IMR-90 (cell line): ENCODE data around the gene KTN1. TPM values are rescaled to one million over a fixed set of nuclear protein-coding genes. Genes with fewer than 3 reads are reported as not detected.

Experiments
- ATAC-seq: fragments of 200-7000 bp; cut with Tn5 transposase; 2 replicates; pipeline ENCODE4 v1.9.1; 2020; ENCODE audit warnings: low read depth, mild to moderate bottlenecking, moderate library complexity
- BruUV-seq: library from RNA; stranded (reverse); fragments of 400-500 nt; replicated peaks from 2 replicates; lab custom pipeline; 2021; lab: Mats Ljungman, UMichigan
- CTCF ChIA-PET: fragments of 300-600 bp; formaldehyde crosslinking; extraction: SDS; loops from one replicate; lab custom pipeline; 2021; ENCODE audit warnings: antibody characterized with exemption; lab: Yijun Ruan, JAX
- POLR2A ChIA-PET: fragments of 300-600 bp; sonication (Branson Sonifier 250); formaldehyde crosslinking; loops from one replicate; lab custom pipeline; 2022; ENCODE audit warnings: antibody characterized with exemption; ENCODE audit not compliant: unreplicated experiment; lab: Charles Lee
- DNase-seq: peaks from one replicate; pipeline ENCODE4 v3.0.0; 2013
- H2AFZ ChIP-seq: replicated peaks from 2 replicates; pipeline ENCODE3; 2013; ENCODE audit warnings: low read length, mild to moderate bottlenecking; ENCODE audit not compliant: poor library complexity
- H2AK5ac ChIP-seq: 2 replicates; pipeline ENCODE4 v1.6.1; 2013; ENCODE audit warnings: low read depth, low read length, inconsistent platforms
- H2AK9ac ChIP-seq: replicated peaks from 2 replicates; pipeline ENCODE3; 2013; ENCODE audit warnings: mild to moderate bottlenecking, low read depth, low read length, moderate library complexity; ENCODE audit not compliant: poor library complexity
- H2BK120ac ChIP-seq: 2 replicates; pipeline ENCODE4 v1.6.1; 2013; ENCODE audit warnings: low read depth, low read length, inconsistent platforms
- H2BK15ac ChIP-seq: 3 replicates; pipeline ENCODE4 v1.6.1; 2013; ENCODE audit warnings: low read depth, low read length, inconsistent platforms
- H2BK20ac ChIP-seq: 2 replicates; pipeline ENCODE4 v1.6.1; 2013; ENCODE audit warnings: low read depth, mild to moderate bottlenecking, inconsistent platforms, low read length, moderate library complexity
- H2BK5ac ChIP-seq: 2 replicates; pipeline ENCODE4 v1.6.1; 2013; ENCODE audit warnings: mild to moderate bottlenecking, low read depth, low read length, inconsistent platforms; ENCODE audit not compliant: poor library complexity, severe bottlenecking
- H3K14ac ChIP-seq: replicated peaks from 2 replicates; pipeline ENCODE4 v1.6.1; 2013; ENCODE audit warnings: low read depth, low read length, inconsistent platforms
- H3K18ac ChIP-seq: 2 replicates; pipeline ENCODE4 v1.6.1; 2013; ENCODE audit warnings: low read depth, low read length, control low read depth
- H3K23ac ChIP-seq: 2 replicates; pipeline ENCODE4 v1.6.1; 2013; ENCODE audit warnings: low read depth, low read length, inconsistent platforms
- H3K27ac ChIP-seq: 2 replicates; pipeline ENCODE4 v1.5.1; 2013; ENCODE audit warnings: mild to moderate bottlenecking, control low read depth, low read length; ENCODE audit not compliant: insufficient read depth
- H3K27me3 ChIP-seq: 2 replicates; pipeline ENCODE4 v1.6.1; 2013; ENCODE audit warnings: low read length; ENCODE audit not compliant: control insufficient read depth, insufficient read depth
- H3K36me3 ChIP-seq: 2 replicates; pipeline ENCODE4 v1.6.1; 2013; ENCODE audit warnings: low read length, mixed read lengths; ENCODE audit not compliant: control insufficient read depth, insufficient read depth
- H3K4ac ChIP-seq: 2 replicates; pipeline ENCODE4 v1.6.1; 2013; ENCODE audit warnings: low read depth, low read length, inconsistent platforms
- H3K4me1 ChIP-seq: 2 replicates; pipeline ENCODE4 v1.6.1; 2013; ENCODE audit warnings: low read length, mixed read lengths; ENCODE audit not compliant: control insufficient read depth, insufficient read depth
- H3K4me2 ChIP-seq: 2 replicates; pipeline ENCODE4 v1.6.1; 2013; ENCODE audit warnings: low read depth, mild to moderate bottlenecking, control low read depth, low read length, moderate library complexity
- H3K4me3 ChIP-seq: 2 replicates; pipeline ENCODE4 v1.5.1; 2013; ENCODE audit warnings: low read depth, mild to moderate bottlenecking, control low read depth, low read length, moderate library complexity; ENCODE audit not compliant: insufficient read depth
- H3K56ac ChIP-seq: 2 replicates; pipeline ENCODE4 v1.6.1; 2013; ENCODE audit warnings: low read length, inconsistent platforms; ENCODE audit not compliant: insufficient read depth; ENCODE audit errors: extremely low read depth
- H3K79me1 ChIP-seq, 2 experiments: 2 replicates each; pipeline ENCODE4 v1.6.1; 2013; ENCODE audit warnings: low read length in 2 of 2, inconsistent platforms in 1 of 2, low read depth in 1 of 2
- H3K9ac ChIP-seq: 2 replicates; pipeline ENCODE4 v1.6.1; 2013; ENCODE audit warnings: low read depth, low read length, control low read depth
- H3K9me1 ChIP-seq: 2 replicates; pipeline ENCODE4 v1.6.1; 2013; ENCODE audit warnings: low read length, inconsistent platforms; ENCODE audit not compliant: insufficient read depth
- H3K9me3 ChIP-seq: 2 replicates; pipeline ENCODE4 v1.6.1; 2013; ENCODE audit warnings: low read length; ENCODE audit not compliant: control insufficient read depth, insufficient read depth
- H4K20me1 ChIP-seq: 2 replicates; pipeline ENCODE4 v1.6.1; 2013; ENCODE audit warnings: low read length, inconsistent platforms; ENCODE audit not compliant: insufficient read depth
- H4K5ac ChIP-seq: 2 replicates; pipeline ENCODE4 v1.6.1; 2013; ENCODE audit warnings: mild to moderate bottlenecking, low read depth, low read length, control low read depth
- H4K8ac ChIP-seq, 2 experiments: 2 replicates each; pipeline ENCODE4 v1.6.1; 2013; ENCODE audit warnings: low read depth in 2 of 2, low read length in 2 of 2, control low read depth in 1 of 2, inconsistent platforms in 1 of 2
- H4K91ac ChIP-seq: 2 replicates; pipeline ENCODE4 v1.6.1; 2013; ENCODE audit warnings: low read depth, low read length, inconsistent platforms; ENCODE audit not compliant: insufficient read depth
- BHLHE40 ChIP-seq: fragments of 150-350 bp; IDR thresholded peaks from 2 replicates; pipeline ENCODE4 v1.6.1; 2016; ENCODE audit warnings: mild to moderate bottlenecking, low read depth, low read length
- CEBPB ChIP-seq: IDR thresholded peaks from 2 replicates; pipeline ENCODE4 v1.6.1; 2012; ENCODE audit warnings: low read depth, low read length, improper control_type of control experiment
- CTCF ChIP-seq: conservative IDR thresholded peaks from 2 replicates; pipeline ENCODE4 v1.5.1; 2012; ENCODE audit warnings: mild to moderate bottlenecking, low read depth, low read length, improper control_type of control experiment
- ELK1 ChIP-seq: fragments of 150-350 bp; IDR thresholded peaks from 2 replicates; pipeline ENCODE4 v1.6.1; 2016; ENCODE audit warnings: low read depth, mild to moderate bottlenecking, low read length, moderate library complexity, borderline replicate concordance
- FOS ChIP-seq: fragments of 150-350 bp; IDR thresholded peaks from 2 replicates; pipeline ENCODE4 v1.6.1; 2016; ENCODE audit warnings: low read depth, low read length
- MAFK ChIP-seq: IDR thresholded peaks from 2 replicates; pipeline ENCODE4 v1.6.1; 2012; ENCODE audit warnings: low read depth, low read length, improper control_type of control experiment
- NFE2L2 ChIP-seq: fragments of 150-350 bp; IDR thresholded peaks from 2 replicates; pipeline ENCODE4 v1.6.1; 2016; ENCODE audit warnings: low read depth, mild to moderate bottlenecking, low read length
- RAD21 ChIP-seq: IDR thresholded peaks from 2 replicates; pipeline ENCODE4 v1.6.1; 2012; ENCODE audit warnings: low read length, improper control_type of control experiment
- RCOR1 ChIP-seq: IDR thresholded peaks from 2 replicates; pipeline ENCODE4 v1.6.1; 2012; ENCODE audit warnings: mild to moderate bottlenecking, low read length, improper control_type of control experiment; ENCODE audit not compliant: insufficient replicate concordance
- RFX5 ChIP-seq: IDR thresholded peaks from 2 replicates; pipeline ENCODE4 v1.8.0; 2012; ENCODE audit warnings: low read depth, mild to moderate bottlenecking, low read length, moderate library complexity
- whole genome bisulfite sequencing, 2 experiments: methylation state at CpG; one replicate each; pipeline versions ENCODE4 v1.1.5 to v1.1.7; 2013; ENCODE audit warnings: missing lambda C conversion rate in 2 of 2; ENCODE audit not compliant: insufficient read length in 1 of 2; ENCODE audit errors: extremely low coverage in 2 of 2; 5-methylcytosine and 5-hydroxymethylcytosine counted together
- dilution Hi-C: fragments of 300-500 bp; cut with HindIII; formaldehyde crosslinking; loops from one replicate; pipeline ENCODE4 v1.14.3; 2018; ENCODE audit warnings: low sequenced_read_pairs; ENCODE audit not compliant: unreplicated experiment
- in situ Hi-C: fragments of 300-500 bp; cut with MboI; formaldehyde crosslinking; loops from 3 replicates; pipeline ENCODE4 v1.14.3; 2019; ENCODE audit warnings: low sequenced_read_pairs, inconsistent platforms, mixed read lengths
- intact Hi-C: fragments of 100-400 bp; cut with micrococcal nuclease; formaldehyde crosslinking; loops from 2 replicates; pipeline ENCODE4 v1.10.0; 2022
- polyA plus RNA-seq, 3 experiments: library from polyadenylated mRNA; depleted of rRNA; stranded (reverse); fragments of >200 nt; gene quantifications; 2 replicates each; pipeline ENCODE4 v1.2.3, GENCODE V29; 2012; ENCODE audit warnings: low replicate concordance in 1 of 3
- total RNA-seq: library from RNA; depleted of rRNA; stranded (reverse); fragments of >200 nt; gene quantifications from 2 replicates; pipeline ENCODE4 v1.2.3, GENCODE V29; 2012

KTN1 gene
- total and polyA plus RNA-seq, 2 of the 4 experiments (the other 2 are of a cell fraction) = 42.1 to 57.2 TPM

DNA sequence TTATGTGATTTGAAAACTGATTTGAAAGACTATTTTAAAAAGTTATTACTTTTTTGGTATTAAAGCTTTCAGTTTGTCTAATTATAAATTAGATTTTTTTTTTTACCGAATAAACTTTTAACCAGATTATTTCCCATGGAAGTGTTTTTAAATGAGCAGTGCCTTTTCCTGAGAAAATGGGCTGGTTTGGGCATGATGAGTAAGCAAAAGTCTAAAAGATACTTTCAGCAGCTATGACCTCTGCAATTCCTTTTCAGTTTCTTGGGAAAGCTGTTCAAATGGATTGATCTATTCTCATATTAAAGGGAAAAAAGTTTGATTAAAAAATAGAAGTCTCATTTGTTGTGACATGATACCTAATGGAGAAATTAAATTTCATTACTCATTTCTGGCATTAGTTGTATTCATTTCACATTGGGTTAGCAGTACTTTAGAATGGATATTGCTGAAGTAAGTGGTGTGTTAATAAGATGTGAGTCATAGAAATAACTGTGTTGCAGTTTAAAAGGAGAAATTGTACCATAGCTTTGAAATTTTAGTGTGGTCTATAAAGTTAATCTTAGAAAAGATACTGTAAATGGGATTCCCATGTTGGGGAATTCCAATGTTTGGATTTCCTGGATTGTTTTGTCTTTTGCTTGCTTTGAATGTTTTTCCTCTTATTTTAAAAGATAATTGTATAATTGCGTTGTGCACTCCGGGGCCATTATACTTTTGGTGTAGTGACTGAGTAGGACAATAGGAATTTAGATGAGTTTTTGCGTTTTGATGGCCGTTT lies 21.0 kb downstream of the KTN1 start:
- H4K8ac ChIP-seq = no peak overlapping the region
- dilution Hi-C loops = no loop called here
- TF ChIP-seq CEBPB = peak; percentile 68; the same call in 1 of the 2 replicates
- no peak for TF ChIP-seq RFX5
- TF ChIP-seq NFE2L2 = peak; percentile 51
- no peak for TF ChIP-seq RCOR1
- TF ChIP-seq FOS = peak; percentile 56; the same call in 1 of the 2 replicates
- TF ChIP-seq CTCF = no peak
- no peak for TF ChIP-seq BHLHE40
- TF ChIP-seq MAFK = peak; percentile 42; the same call in 1 of the 2 replicates
- no peak for TF ChIP-seq ELK1
- no peak for TF ChIP-seq RAD21
- no peak overlapping the region for H3K18ac ChIP-seq
- H3K27me3 ChIP-seq = no peaks in the 10 kb centered on the region
- peaks cover 23 to 62% of the 10 kb centered on the region in 2 experiments; a peak in 3 of 4 replicates for H3K79me1 ChIP-seq
- no peak overlapping the region for H2BK15ac ChIP-seq
- H4K91ac ChIP-seq = no peak overlapping the region
- H2BK5ac ChIP-seq = peak overlapping the region; percentile 52
- BruUV-seq = no TSS peak
- H3K27ac ChIP-seq = no peak overlapping the region
- CTCF ChIA-PET = interaction anchor here (0.6 to 1.2 kb wide), 3 partner anchors 17 to 19 kb away, joined by 3 to 5 read pairs (median 4); no protein-coding TSS in a partner anchor
- DNase-seq = peak; percentile 66
- peaks cover 7% of the 10 kb centered on the region for H3K9me1 ChIP-seq
- H4K5ac ChIP-seq = no peak overlapping the region
- no peak overlapping the region for H2BK120ac ChIP-seq
- intact Hi-C loops = no loop called here
- in situ Hi-C loops = no loop called here
- H2AFZ ChIP-seq = no peak overlapping the region
- H3K4me2 ChIP-seq = peak overlapping the region; percentile 36; the same call in 1 of the 2 replicates
- no peak overlapping the region for H2AK9ac ChIP-seq
- H3K4me1 ChIP-seq = peaks cover 8% of the 10 kb centered on the region
- no peak overlapping the region for H2BK20ac ChIP-seq
- no peak overlapping the region for H3K4ac ChIP-seq
- peaks cover 46% of the 10 kb centered on the region for H4K20me1 ChIP-seq
- H2AK5ac ChIP-seq = no peak overlapping the region
- H3K14ac ChIP-seq = no peak overlapping the region
- no CpG with 5 or more reads among the region's 5 CpGs for WGBS, 2 experiments
- H3K4me3 ChIP-seq = no peak overlapping the region
- H3K36me3 ChIP-seq = peaks cover 4% of the 10 kb centered on the region
- POLR2A ChIA-PET = no interaction called here
- no peak overlapping the region for H3K56ac ChIP-seq
- H3K23ac ChIP-seq = no peak overlapping the region
- peaks cover 3% of the 10 kb centered on the region; the same call in 1 of the 2 replicates for H3K9me3 ChIP-seq
- H3K9ac ChIP-seq = no peak overlapping the region
- peak; percentile 82; the same call in 1 of the 2 replicates for ATAC-seq
